ENCODE results near the gene KRT15.

DNA sequence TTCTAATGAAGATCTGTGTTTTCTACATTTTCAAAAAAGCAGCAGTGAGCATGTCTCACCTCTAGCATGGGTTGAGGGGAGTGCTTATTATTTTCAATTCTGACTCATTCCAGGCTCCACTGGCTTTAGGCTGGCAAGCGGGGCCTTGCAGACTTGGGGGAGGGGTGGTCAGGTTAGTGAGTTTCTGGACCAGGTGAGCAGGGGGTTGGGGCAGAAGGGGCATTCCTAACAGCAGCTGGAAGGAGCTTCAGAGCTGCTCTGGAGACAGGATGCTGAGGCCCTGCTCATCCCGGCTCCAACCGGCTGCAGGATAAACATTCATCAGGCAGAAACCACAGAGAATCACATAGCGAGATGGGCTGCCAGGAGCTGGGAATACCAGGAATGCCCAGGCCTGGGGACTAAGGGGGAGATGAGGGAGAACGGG lies 19.9 kb upstream of the KRT15 start:
- TF ChIP-seq POLR2AphosphoS5 (IDR thresholded peaks at IDR 0.05) (no peak), EP300 (IDR thresholded peaks at IDR 0.05) (no peak)
